Loucy (cell line): ENCODE results near the gene RAB1A.

Experiments
- EZH2phosphoT487 ChIP-seq: fragments of 200-600 bp; IDR thresholded peaks from 2 replicates; pipeline ENCODE4 v1.6.1; 2018; ENCODE audit warnings: antibody characterized with exemption, mild to moderate bottlenecking, moderate library complexity, borderline replicate concordance
- TF ChIP-seq, protein P1 (sequence below): fragments of 200-600 bp; sonication (generic); conservative IDR thresholded peaks from 2 replicates; pipeline ENCODE4 v1.5.1; 2014; ENCODE audit warnings: mild to moderate bottlenecking, antibody characterized with exemption, low read length

DNA sequence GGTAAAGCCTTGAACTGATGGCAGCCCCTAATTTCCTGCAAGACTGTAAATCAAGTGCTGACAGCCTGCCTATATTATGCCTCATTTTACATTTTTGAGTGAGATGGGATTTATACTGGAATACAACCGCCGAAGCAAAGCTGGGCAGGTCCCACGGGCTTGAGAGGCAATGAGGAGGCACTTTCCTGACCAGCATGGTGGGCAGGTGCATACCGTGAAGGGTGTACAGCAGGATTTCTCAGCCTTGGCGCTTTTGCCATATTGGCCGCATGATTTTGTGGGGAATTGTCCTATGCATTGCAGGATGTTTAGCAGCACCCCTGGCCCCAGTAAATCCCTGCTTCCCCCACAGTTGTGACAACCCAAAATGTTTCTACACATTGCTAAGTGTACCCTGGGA is 50.9 kb downstream of the RAB1A start:
- TF ChIP-seq, protein P1, sequence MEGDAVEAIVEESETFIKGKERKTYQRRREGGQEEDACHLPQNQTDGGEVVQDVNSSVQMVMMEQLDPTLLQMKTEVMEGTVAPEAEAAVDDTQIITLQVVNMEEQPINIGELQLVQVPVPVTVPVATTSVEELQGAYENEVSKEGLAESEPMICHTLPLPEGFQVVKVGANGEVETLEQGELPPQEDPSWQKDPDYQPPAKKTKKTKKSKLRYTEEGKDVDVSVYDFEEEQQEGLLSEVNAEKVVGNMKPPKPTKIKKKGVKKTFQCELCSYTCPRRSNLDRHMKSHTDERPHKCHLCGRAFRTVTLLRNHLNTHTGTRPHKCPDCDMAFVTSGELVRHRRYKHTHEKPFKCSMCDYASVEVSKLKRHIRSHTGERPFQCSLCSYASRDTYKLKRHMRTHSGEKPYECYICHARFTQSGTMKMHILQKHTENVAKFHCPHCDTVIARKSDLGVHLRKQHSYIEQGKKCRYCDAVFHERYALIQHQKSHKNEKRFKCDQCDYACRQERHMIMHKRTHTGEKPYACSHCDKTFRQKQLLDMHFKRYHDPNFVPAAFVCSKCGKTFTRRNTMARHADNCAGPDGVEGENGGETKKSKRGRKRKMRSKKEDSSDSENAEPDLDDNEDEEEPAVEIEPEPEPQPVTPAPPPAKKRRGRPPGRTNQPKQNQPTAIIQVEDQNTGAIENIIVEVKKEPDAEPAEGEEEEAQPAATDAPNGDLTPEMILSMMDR, result no peak
- TF ChIP-seq EZH2phosphoT487, result no peak
